ENCODE data around the gene MRPL24.

MRPL24 gene

GRCh38 chr1:156709757-156710489 lies 31.0 kb downstream of the MRPL24 start:
- H4K20me1 ChIP-seq (ENCODE audit: insufficient read depth, low read length): no peaks in the 10 kb centered on the region
- no peaks in the 10 kb centered on the region for H3K36me3 ChIP-seq (replicated peaks; ENCODE audit: low read depth, low read length)
- no peak overlapping the region for H3K27ac ChIP-seq (ENCODE audit: low read length)
- H3K4me1 ChIP-seq (ENCODE audit: low read length): peaks cover 10% of the 10 kb centered on the region; the same call in 1 of the 2 replicates
- H2AFZ ChIP-seq (ENCODE audit: low read depth, low read length): no peak overlapping the region
- no peaks in the 10 kb centered on the region for H3K9me3 ChIP-seq (ENCODE audit: insufficient read depth, low read length)
- no peak overlapping the region for H3K4me2 ChIP-seq (ENCODE audit: low read length)
- H3K79me2 ChIP-seq (ENCODE audit: low read length): no peaks in the 10 kb centered on the region
- peaks cover 6% of the 10 kb centered on the region; the same call in 1 of the 2 replicates for H3K27me3 ChIP-seq (ENCODE audit: low read depth, low read length)
- H3K4me3 ChIP-seq (ENCODE audit: low read length): no peak overlapping the region
- TF ChIP-seq EZH2phosphoT487 (IDR thresholded peaks at IDR 0.05; ENCODE audit: low read depth) (no peak), CTCF (IDR thresholded peaks at IDR 0.05; ENCODE audit: low read depth, low read length) (no peak)
- H3K9ac ChIP-seq (ENCODE audit: low read length): no peak overlapping the region

GRCh38 chr1:156709031-156709430 lies 31.9 kb downstream of the MRPL24 start:
- Histone ChIP-seq H3K4me2 (ENCODE audit: low read length) (no peak overlapping the region), H3K4me3 (ENCODE audit: low read length) (no peak overlapping the region), H3K27ac (ENCODE audit: low read length) (no peak overlapping the region), H2AFZ (ENCODE audit: low read depth, low read length) (no peak overlapping the region), H4K20me1 (ENCODE audit: insufficient read depth, low read length) (no peaks in the 10 kb centered on the region), H3K9ac (ENCODE audit: low read length) (no peak overlapping the region), H3K4me1 (ENCODE audit: low read length) (peaks cover 10% of the 10 kb centered on the region; the same call in 1 of the 2 replicates), H3K27me3 (ENCODE audit: low read depth, low read length) (peaks cover 10% of the 10 kb centered on the region), H3K79me2 (ENCODE audit: low read length) (no peaks in the 10 kb centered on the region), H3K9me3 (ENCODE audit: insufficient read depth, low read length) (no peaks in the 10 kb centered on the region), H3K36me3 (replicated peaks; ENCODE audit: low read depth, low read length) (no peaks in the 10 kb centered on the region)
- TF ChIP-seq EZH2phosphoT487 (IDR thresholded peaks at IDR 0.05; ENCODE audit: low read depth) (no peak), CTCF (IDR thresholded peaks at IDR 0.05; ENCODE audit: low read depth, low read length) (no peak)

GRCh38 chr1:156708218-156708661 lies 32.6 kb downstream of the MRPL24 start:
- no peak overlapping the region for H3K4me3 ChIP-seq (ENCODE audit: low read length)
- no peak overlapping the region for H3K4me2 ChIP-seq (ENCODE audit: low read length)
- peaks cover 18% of the 10 kb centered on the region for H3K27me3 ChIP-seq (ENCODE audit: low read depth, low read length)
- H3K9ac ChIP-seq (ENCODE audit: low read length): no peak overlapping the region
- TF ChIP-seq CTCF (IDR thresholded peaks at IDR 0.05; ENCODE audit: low read depth, low read length): no peak
- no peak for TF ChIP-seq EZH2phosphoT487 (IDR thresholded peaks at IDR 0.05; ENCODE audit: low read depth)
- H2AFZ ChIP-seq (ENCODE audit: low read depth, low read length): no peak overlapping the region
- H3K9me3 ChIP-seq (ENCODE audit: insufficient read depth, low read length): no peaks in the 10 kb centered on the region
- H3K79me2 ChIP-seq (ENCODE audit: low read length): no peaks in the 10 kb centered on the region
- H3K36me3 ChIP-seq (replicated peaks; ENCODE audit: low read depth, low read length): no peaks in the 10 kb centered on the region
- H4K20me1 ChIP-seq (ENCODE audit: insufficient read depth, low read length): no peaks in the 10 kb centered on the region
- H3K27ac ChIP-seq (ENCODE audit: low read length): no peak overlapping the region
- H3K4me1 ChIP-seq (ENCODE audit: low read length): peaks cover 10% of the 10 kb centered on the region; the same call in 1 of the 2 replicates

GRCh38 chr1:156707417-156708217 lies 33.3 kb downstream of the MRPL24 start:
- peaks cover 10% of the 10 kb centered on the region; the same call in 1 of the 2 replicates for H3K4me1 ChIP-seq (ENCODE audit: low read length)
- peaks cover 18% of the 10 kb centered on the region for H3K27me3 ChIP-seq (ENCODE audit: low read depth, low read length)
- no peak overlapping the region for H3K4me3 ChIP-seq (ENCODE audit: low read length)
- H3K9me3 ChIP-seq (ENCODE audit: insufficient read depth, low read length): no peaks in the 10 kb centered on the region
- TF ChIP-seq CTCF (IDR thresholded peaks at IDR 0.05; ENCODE audit: low read depth, low read length): no peak
- no peak for TF ChIP-seq EZH2phosphoT487 (IDR thresholded peaks at IDR 0.05; ENCODE audit: low read depth)
- H4K20me1 ChIP-seq (ENCODE audit: insufficient read depth, low read length): no peaks in the 10 kb centered on the region
- no peaks in the 10 kb centered on the region for H3K79me2 ChIP-seq (ENCODE audit: low read length)
- H3K27ac ChIP-seq (ENCODE audit: low read length): no peak overlapping the region
- no peak overlapping the region for H3K4me2 ChIP-seq (ENCODE audit: low read length)
- no peak overlapping the region for H2AFZ ChIP-seq (ENCODE audit: low read depth, low read length)
- H3K9ac ChIP-seq (ENCODE audit: low read length): no peak overlapping the region
- no peaks in the 10 kb centered on the region for H3K36me3 ChIP-seq (replicated peaks; ENCODE audit: low read depth, low read length)
